ENCODE results near the gene SERINC4.
A peak's percentile ranks its signal among the peaks of the same experiment; 100 is the strongest.

The SERINC4 gene

DNA sequence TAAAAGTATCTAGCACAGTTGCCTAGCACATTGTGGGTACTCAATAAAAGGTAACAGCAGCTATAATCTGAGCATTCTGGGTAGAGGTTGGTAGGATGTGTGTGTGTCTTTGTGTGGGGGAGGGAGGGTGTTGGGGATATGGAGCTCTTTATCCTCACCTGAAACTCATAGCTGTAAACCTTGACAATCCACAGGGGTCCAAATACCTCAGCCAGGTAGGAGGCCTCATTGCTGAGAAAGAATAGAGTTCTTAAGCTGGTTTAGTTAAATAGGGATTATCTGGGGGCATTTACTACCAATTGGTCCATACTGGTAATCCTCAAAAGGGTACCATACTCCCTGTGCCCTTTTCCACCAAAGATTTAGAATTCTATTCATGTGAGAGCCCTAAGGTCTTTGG is 4.0 kb downstream of the SERINC4 start:
- no peak for DNase-seq

GRCh38 chr15:43795197-43795596 is 4.8 kb downstream of the SERINC4 start:
- DNase-seq = no peak

DNA sequence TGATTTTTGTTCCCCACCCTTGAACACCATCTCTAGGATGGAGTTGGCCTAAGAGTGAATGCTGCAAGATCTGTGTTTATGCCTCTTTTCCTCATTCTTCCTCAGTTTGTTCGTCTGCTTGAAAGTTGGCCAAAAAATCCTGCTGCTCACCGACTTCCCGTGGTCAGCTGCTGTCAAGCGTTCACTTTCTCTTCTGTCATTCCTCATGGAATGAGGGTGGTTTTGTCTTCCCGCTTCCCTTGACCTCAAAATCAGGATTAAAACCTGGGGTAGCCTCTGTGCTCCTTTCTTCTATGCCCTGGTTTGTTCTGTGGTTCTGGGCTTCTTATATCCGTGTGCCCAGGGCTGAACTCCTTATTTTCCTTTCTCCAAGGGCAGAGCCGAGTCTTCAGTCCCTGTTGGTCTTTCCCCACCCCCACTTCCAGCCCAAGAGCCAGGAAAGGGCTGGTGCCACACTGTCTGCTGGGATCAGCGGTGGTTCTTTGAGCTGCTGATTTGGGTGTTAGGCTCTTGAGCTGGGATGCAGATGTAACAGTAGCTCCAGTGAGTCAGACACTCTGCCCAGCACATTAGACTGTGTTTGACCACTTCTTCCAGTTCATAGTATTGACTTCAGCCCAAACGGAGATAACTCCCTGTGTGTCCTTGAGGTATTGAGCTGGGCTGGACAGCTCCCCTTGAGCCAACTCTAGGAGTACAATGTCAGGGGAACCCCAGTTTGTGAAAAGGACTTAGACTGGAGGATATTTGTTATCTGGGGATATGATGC is 5.6 kb downstream of the SERINC4 start:
- no peak for DNase-seq

DNA sequence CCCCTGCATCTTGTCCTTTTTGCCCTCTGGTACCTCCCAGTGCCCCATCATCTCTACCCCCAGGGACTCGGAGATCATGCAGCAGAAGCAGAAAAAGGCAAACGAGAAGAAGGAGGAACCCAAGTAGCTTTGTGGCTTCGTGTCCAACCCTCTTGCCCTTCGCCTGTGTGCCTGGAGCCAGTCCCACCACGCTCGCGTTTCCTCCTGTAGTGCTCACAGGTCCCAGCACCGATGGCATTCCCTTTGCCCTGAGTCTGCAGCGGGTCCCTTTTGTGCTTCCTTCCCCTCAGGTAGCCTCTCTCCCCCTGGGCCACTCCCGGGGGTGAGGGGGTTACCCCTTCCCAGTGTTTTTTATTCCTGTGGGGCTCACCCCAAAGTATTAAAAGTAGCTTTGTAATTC is 6.4 kb downstream of the SERINC4 start:
- no peak for DNase-seq

DNA sequence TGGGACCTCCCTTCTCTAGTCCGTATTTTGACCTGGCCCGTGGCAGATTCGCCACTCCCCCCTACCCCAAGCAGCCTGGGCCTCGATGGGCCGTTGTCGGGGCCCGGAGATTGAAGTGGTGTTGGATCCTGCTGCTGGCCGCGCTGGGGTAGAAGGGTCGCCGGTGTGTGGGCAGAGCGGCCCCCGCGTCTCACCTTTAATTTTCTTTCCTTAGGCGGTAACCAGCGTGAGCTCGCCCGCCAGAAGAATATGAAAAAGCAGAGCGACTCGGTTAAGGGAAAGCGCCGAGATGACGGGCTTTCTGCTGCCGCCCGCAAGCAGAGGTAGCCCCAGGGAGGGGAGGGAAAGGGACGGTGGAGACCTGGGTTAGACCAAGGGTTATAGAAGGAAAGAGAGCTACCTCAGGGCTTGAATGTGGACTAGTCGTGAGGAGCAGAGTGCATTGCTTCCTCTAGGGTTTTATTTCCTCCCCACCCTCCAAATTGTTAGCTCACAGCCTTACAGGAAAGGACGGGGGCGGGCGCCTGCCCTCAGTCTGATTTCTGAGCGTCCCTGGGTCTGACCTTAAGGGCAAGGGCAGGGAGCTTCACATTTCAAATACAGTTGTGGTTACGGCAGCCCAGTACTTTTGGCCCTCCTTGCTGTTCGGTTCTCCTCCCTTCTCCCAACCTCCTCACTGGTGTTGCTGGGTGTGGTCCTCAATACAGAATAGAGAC is 7.1 kb downstream of the SERINC4 start:
- no peak for DNase-seq

DNA sequence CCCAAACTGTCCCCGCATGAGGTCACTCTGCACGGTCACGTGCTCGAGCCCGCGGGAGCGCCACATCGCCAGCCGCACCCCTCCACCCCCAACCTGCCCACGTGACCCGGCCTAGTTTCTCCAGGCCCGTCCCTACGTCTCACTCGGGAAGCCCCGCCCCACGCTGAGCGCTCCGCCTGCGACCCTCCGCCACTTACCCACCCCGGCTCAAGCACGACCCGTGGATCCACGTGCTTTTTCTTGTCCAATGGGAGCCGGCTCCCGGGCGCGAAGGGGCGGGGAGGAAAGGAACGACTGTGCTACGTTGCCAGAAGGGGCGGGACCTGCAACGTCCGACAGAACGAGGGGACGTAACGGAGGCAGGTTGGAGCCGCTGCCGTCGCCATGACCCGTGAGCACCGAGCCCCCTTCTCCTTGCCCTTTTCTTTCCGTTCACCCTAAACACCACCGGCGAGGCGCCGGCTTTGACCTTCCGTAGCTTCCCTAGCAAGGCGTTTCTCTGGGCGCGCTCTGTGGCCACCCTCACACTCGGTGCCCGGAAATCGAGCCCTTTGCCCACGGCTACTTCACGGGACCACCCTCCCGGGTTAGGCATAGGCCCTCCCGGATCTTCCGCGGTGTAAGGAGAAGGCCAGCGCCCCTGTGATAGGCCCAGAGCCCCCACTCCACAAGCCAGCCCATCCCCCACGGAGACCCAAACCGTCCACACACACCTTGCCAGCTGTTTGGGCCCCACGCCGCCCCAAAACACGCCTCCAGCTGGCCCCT is 7.8 kb downstream of the SERINC4 start, which contains the start of gene SERF2:
SERF2 (plus strand) TSS at position 328 of the 768 bp plus-strand sequence; CDS start at position 385, 57 bp downstream.
- peak; percentile 97 to 99 for DNase-seq

DNA sequence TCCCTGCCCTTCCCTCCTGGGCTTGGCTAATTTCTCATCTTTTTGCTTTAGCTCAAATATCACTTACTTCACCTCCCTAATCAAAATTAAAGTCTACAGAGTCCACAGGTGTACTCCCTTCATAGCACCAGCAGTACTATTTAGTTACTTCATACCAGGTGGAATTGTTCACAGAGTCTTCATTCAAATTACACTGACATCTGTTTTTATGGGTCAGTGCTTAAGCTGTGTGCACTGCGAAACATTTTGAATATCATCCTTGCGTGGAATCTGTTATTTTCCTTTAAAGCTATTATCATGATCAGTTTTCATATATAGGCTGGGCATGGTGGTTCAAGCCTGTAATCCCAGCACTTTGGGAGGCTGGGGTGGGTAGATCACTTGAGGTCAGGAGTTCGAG is 10.6 kb downstream of the SERINC4 start:
- no peak for DNase-seq

DNA sequence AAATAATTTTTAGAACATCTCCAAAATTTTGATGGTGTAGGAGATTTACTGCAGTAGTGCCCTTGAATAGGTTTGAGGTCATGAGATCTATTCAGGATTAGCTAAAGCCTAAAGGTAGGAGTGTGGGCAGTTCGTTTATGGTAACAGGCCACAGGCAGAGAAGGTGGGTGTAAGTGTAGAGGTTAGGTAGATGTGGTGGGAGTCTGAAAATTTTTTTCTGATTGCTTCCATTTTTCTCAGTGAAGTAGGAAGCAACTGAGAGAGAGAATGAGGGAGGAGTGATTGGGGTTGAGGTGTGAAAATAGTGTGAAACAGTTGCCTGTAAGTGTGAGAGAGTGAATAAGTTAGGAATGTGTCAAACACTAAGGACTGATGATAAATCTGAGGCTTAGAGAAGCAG is 21.0 kb downstream of the SERINC4 start:
- DNase-seq = no peak

DNA sequence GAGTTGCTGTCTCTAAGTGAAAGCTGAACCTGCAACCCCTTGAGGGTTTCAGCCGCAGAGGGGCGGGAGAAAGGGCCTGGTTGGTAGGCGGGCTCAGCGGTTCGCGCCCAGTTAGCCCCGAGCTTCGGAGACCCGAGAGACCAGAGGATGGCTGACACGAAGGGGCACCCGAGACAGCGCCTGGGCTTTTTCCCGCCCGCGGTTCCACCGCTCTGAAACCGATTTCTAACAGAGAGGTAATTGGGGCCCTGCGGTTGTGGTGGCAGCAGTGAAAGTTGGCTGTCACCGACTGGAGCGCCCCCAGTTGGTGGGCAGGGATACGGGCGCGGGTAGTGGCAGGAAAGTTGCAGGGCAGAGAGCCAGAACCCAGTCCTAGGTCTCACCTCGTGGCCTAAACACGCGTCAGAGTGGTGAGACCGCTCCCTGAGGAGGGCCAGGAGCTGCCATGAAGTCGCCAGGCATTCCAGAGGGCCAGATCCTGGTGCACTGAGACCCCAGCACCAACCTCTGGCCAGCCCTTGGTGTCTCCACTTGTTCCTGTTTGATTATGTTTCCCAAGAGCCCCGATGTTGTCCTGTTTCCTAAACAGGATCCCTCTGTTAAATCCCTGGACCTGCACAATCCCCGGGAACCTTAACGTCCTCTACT is 22.6 kb downstream of the SERINC4 start:
- peak in 1 of 2 experiments; percentile 12 for DNase-seq

DNA sequence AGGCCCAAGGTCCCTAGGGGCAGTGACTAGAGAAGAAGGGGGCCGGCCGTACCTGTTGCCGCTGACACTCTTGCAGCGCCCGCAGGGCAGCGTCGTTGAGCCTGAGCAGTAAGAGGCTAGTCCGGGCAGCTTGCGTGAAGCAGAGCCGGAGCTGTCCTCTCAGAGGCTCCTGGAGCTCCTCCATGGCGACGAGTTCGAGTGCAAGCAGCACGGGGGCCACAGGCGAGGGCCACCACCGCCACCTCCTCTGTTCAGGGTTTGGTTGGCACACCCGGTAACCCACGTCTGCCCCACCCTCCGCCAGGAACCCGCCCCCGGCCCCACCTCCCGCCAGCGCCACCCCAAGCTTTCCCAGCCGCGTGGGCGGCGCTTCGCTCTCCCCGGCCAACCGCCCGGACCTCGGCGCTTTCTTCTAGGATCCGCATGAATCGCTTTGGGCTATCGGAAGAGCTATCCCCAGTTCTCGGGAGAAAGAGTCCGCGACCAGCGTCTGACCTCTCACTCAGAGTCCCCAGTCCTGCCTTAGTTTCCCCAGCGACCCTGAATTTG is 23.2 kb downstream of the SERINC4 start, which contains the start of gene ELL3:
ELL3 (minus strand) TSS at position 249 of the 549 bp plus-strand sequence; CDS start at position 184, 65 bp downstream.
- DNase-seq = no peak

DNA sequence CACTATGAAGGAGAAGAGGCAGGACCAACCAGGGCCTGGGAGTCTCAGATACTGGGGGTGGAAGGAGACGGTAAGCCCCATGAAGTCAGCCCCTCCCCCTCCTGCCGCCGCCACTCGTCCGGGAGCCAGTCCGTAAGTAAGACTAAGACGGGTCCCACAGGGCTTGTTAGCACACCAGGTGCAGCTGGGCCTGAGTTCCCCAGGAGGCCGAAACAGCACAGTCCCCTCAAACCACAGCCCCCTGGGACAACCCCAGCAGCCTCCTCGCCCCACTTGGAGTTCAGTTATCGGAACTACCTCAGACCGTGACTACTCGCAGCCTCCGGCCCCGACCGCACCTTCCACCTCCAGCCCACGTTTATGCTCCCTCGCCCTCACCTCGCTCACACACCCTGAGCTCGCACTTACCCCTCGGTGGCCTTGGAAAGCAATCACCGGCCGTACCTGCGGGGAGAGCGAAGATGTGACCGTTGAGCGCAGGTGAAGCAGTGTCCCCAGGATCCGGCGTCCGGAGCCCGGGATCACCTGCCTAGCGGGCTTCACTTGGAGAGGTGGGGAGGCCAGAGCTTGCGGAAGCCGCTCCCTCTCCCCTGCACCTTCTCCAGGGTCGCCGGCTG is 23.8 kb downstream of the SERINC4 start:
- no peak for DNase-seq

DNA sequence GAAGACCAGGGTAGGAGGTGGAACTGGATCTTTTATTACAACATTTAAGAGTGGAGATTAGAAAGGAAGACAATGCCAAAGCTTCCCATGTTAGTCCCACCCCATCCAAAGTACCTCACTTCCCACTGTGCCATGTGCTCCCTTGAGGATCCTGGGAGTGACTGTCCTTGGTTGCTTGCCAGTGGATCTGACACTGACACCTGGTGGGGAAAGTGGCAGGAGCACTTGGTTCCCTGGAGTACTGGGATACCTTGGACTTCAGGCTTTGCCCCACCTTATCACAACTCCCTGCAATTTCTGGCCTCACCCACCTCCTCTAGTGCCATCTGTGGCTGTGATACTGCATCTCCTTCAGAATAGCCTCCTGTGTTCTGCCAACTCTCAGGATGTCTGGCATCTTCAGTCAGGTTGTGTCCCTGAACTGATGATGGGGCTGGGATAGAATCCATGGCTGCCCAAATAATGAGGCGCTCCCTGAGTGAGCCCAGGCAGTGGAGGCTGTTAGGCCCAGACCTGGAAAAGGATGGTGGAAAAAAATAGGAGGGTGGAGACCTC is 24.5 kb downstream of the SERINC4 start:
- DNase-seq = peak in 1 of 2 experiments; percentile 34

DNA sequence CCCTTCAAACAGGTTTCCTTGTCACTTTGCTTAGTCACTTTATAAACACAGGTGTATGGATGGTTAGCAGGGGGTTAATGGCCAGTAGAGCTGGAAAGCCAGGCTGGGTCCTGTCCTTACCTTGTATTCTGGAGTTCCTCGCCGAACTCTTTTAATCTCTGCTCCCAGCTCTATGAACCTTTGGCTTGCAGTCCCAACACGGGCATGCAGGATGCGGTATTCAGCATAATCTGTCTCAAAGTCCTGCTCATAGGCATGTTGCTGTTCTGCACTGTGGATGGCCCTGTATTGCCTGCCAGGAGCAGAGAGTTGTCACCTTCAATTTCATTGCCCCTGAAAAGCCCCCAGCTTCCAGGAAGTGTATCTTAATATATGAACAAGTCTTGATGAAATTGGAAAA is 26.0 kb downstream of the SERINC4 start:
- DNase-seq = no peak

DNA sequence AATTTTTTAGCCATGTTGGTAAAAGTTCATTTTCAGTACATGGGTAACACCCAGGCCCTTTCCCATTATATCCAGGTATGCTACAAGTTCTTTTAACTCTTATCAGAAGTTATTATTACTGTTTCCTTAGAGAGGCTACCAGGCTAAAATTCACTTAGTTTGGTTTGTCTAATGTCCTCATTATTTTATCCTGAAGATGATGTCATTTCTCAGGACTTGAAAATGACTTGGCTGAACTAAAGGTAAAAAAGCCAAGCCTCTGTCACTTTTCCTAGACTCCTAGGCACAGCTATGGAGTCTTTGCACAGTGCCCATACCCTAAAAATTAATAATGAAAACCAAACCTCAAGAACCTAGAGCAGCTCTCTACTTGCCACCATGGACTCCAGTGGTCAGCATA is 27.4 kb downstream of the SERINC4 start:
- DNase-seq = no peak

DNA sequence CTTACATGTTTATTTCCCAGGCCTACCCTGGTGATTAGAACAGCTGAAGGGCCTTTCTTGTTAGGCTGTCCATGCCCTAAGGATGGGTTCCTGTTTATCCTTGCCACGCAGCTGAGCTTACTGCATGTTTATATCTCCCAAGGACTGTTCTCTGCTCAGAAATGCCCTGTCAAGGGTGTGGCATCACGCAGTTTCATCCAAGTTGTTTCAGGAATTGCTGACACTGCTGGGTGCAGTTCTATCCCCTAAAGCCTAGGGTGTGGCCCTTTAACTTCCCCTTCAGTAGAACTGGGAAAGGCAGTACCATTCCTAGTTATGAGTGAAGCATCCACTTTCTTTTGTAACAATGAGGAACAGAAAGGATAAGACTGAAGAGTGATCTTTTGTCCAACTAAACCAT is 28.2 kb downstream of the SERINC4 start:
- no peak for DNase-seq

- peak in 1 of 2 experiments; percentile 27 for DNase-seq
Observed at GRCh38 chr15:43769584-43770228, 30.3 kb downstream of the SERINC4 start.

- no peak for DNase-seq
Observed at GRCh38 chr15:43763819-43764446, 36.1 kb downstream of the SERINC4 start.

GRCh38 chr15:43762824-43763223 is 37.2 kb downstream of the SERINC4 start:
- DNase-seq = no peak

GRCh38 chr15:43751885-43752284 is 48.1 kb downstream of the SERINC4 start:
- DNase-seq = no peak

GRCh38 chr15:43749690-43750345 is 50.2 kb downstream of the SERINC4 start:
- no peak for DNase-seq

All from cerebellar nuclear complex (tissue), 1 donor.